ENCODE measurements around the gene FAM83G.

Gene FAM83G

DNA sequence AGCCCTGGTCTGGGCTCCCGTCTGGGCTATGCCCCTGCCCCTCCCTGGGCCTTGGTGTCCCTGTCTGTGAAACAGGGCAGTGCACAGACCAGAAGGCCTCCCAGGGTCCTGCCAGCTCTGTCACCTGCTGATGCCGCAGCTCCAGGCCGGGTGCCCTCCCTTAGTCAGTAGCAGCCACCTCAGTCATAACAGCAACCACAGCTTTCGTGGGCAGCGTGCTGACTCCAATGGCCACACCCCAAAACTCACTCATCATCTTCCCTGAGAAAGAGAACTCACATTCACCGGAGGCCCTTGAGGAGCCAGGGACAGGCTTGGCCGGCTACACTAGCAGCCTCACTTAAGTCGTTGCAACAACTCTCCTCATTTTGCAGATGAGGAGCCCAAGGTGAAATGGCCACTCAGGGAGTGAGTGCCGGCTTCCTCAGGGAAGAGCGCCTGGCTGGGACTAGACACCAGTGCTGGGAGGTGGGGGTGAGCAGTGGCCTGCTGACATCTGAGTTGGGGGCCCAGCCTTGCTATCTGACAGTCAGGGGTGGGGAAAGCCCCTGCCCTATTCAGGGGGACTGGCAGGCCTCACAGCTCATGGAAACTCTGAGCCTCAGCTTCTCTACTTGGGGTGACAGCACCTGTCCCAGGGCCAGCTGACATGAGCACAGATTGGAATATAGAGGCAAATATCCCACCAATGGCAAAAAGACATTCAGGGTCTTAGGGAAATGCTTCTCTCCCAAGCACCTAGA lies 30.0 kb downstream of the FAM83G start:
- no peak overlapping the region for H3K27ac ChIP-seq (ENCODE audit: extremely low read depth, low read depth, low read length)
- H3K36me3 ChIP-seq (ENCODE audit: control insufficient read depth in 2 of 2, insufficient read depth in 1 of 2, low read length in 2 of 2) = peaks cover 0 to 67% of the 10 kb centered on the region in 2 experiments; a peak in 2 of 3 replicates
- POLR2A ChIA-PET = interaction anchor here (1.1 kb wide), 1 partner anchor 22 kb away, joined by 3 read pairs; no protein-coding TSS in a partner anchor
- TF ChIP-seq ZNF707 (tag by site-specific recombination; IDR thresholded peaks at IDR 0.05) = no peak
- no peak for TF ChIP-seq FEZF1 (tag by site-specific recombination; IDR thresholded peaks at IDR 0.05)
- no peak for TF ChIP-seq GLI2 (tag by site-specific recombination; IDR thresholded peaks at IDR 0.05; ENCODE audit: borderline replicate concordance, low read depth)
- TF ChIP-seq, protein P1, sequence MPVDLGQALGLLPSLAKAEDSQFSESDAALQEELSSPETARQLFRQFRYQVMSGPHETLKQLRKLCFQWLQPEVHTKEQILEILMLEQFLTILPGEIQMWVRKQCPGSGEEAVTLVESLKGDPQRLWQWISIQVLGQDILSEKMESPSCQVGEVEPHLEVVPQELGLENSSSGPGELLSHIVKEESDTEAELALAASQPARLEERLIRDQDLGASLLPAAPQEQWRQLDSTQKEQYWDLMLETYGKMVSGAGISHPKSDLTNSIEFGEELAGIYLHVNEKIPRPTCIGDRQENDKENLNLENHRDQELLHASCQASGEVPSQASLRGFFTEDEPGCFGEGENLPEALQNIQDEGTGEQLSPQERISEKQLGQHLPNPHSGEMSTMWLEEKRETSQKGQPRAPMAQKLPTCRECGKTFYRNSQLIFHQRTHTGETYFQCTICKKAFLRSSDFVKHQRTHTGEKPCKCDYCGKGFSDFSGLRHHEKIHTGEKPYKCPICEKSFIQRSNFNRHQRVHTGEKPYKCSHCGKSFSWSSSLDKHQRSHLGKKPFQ (tag by site-specific recombination; IDR thresholded peaks at IDR 0.05) = no peak
- TF ChIP-seq RBAK (tag by site-specific recombination; IDR thresholded peaks at IDR 0.05) = no peak
- no peak for TF ChIP-seq HOXD13 (CRISPR knock-in tag; IDR thresholded peaks at IDR 0.05; ENCODE audit: borderline replicate concordance)
- no peak for TF ChIP-seq ZNF112 (tag by site-specific recombination; IDR thresholded peaks at IDR 0.05)
- TF ChIP-seq ZNF48 (tag by site-specific recombination; IDR thresholded peaks at IDR 0.05) = no peak
- TF ChIP-seq YY1 (tag by site-specific recombination; IDR thresholded peaks at IDR 0.05) = no peak
- TF ChIP-seq ZFP69B (tag by site-specific recombination; IDR thresholded peaks at IDR 0.05) = no peak
- H3K4me3 ChIP-seq (ENCODE audit: low read depth, low read length) = no peak overlapping the region
- H3K4me1 ChIP-seq (ENCODE audit: control insufficient read depth, insufficient read depth, low read length) = no peaks in the 10 kb centered on the region
- CTCF ChIA-PET = interaction anchor here (0.6 to 2.5 kb wide), 2 partner anchors 13 to 14 kb away, joined by 4 to 10 read pairs; no protein-coding TSS in a partner anchor
- H3K9me3 ChIP-seq (ENCODE audit: control insufficient read depth, insufficient read depth, low read depth, low read length) = no peaks in the 10 kb centered on the region

DNA sequence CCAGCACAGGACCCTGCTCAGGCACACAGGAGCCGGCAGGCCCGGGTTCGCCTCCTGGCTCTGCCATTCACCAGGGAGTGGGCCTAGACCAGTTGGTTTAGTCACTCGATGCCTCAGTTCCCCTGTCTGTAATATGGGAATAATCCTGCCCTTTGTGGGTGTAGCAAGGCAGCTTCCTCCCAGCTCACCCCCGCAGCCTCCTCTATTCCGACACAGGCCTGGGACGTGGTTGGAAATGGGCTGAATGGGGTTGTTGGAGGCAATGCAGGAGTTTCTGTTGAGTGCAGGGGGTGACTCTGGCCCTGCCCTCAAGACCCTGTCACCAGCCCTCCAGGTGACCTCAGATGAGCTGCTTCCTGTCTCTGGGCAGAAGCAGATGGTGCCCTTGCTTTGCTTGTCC lies 32.8 kb downstream of the FAM83G start:
- Histone ChIP-seq H3K4me1 (ENCODE audit: control insufficient read depth, insufficient read depth, low read length) (peaks cover 11% of the 10 kb centered on the region), H3K36me3 (ENCODE audit: control insufficient read depth in 2 of 2, insufficient read depth in 1 of 2, low read length in 2 of 2) (peaks cover 0 to 40% of the 10 kb centered on the region in 2 experiments; a peak in 2 of 3 replicates), H3K9me3 (ENCODE audit: control insufficient read depth, insufficient read depth, low read depth, low read length) (no peaks in the 10 kb centered on the region), H3K4me3 (ENCODE audit: low read depth, low read length) (no peak overlapping the region), H3K27ac (ENCODE audit: extremely low read depth, low read depth, low read length) (no peak overlapping the region)
- CTCF ChIA-PET = interaction anchor here (1.8 kb wide), 1 partner anchor 11 kb away, joined by 13 read pairs; no protein-coding TSS in a partner anchor
- peak; percentile 90 for TF ChIP-seq ZNF600 (tag by site-specific recombination; IDR thresholded peaks at IDR 0.05)
- no peak for TF ChIP-seq ZNF670 (tag by site-specific recombination; IDR thresholded peaks at IDR 0.05; ENCODE audit: low read depth)
- TF ChIP-seq ZNF654 (tag by site-specific recombination; IDR thresholded peaks at IDR 0.05; ENCODE audit: low read depth) = no peak
- no peak for TF ChIP-seq FEZF1 (tag by site-specific recombination; IDR thresholded peaks at IDR 0.05)
- TF ChIP-seq, protein P2, sequence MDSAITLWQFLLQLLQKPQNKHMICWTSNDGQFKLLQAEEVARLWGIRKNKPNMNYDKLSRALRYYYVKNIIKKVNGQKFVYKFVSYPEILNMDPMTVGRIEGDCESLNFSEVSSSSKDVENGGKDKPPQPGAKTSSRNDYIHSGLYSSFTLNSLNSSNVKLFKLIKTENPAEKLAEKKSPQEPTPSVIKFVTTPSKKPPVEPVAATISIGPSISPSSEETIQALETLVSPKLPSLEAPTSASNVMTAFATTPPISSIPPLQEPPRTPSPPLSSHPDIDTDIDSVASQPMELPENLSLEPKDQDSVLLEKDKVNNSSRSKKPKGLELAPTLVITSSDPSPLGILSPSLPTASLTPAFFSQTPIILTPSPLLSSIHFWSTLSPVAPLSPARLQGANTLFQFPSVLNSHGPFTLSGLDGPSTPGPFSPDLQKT (IDR thresholded peaks at IDR 0.05; ENCODE audit: borderline replicate concordance, low read depth, low read length) = no peak
- no peak for TF ChIP-seq ZNF184 (tag by site-specific recombination; IDR thresholded peaks at IDR 0.05)
- no peak for TF ChIP-seq ZNF366 (tag by site-specific recombination; conservative IDR thresholded peaks at IDR 0.05)
- TF ChIP-seq GLIS2 (tag by site-specific recombination; IDR thresholded peaks at IDR 0.05) = no peak
- POLR2A ChIA-PET = interaction anchor here (1.4 kb wide), 1 partner anchor 9 kb away, joined by 3 read pairs; no protein-coding TSS in a partner anchor

DNA sequence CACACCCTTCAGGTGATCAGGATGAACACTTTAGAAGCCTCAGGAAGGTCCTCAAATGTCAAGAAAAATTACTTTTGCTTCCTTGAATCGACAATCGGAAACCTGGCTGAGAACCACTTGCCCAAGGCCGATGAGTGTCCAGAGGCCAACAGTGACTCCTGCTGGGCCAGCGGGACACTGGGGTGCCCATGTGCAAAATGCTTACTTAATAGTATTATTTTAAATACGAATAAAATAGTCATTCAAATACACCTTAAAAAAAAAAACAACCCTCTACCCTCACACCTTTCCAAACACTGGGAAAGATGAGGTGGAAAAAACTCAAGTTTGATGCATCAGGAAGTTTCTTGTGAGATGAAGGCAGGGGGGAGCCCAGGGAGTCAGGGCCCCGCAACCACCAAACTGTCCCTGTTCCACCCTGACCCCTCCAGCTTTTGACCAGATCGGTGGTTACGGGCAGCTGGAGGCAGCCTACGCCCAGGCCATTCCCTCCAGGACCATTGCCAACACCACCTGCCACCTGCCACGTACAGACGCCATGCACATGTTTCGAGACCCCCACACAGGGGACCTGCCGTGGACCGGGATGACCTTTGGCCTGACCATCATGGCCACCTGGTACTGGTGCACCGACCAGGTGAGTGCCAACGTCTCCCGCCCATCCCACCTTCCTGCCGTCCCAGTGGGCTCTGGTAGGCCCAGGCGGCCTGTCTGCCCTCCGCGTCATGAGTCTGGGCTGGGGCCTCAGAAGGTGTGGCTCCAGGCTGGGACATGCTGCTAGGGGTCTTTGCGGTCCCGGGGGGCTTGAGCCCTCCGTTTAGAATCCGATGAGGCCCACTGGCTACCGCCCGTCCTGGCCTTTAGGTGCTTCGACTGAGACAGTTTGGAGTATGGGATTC lies 33.7 kb downstream of the FAM83G start:
- Histone ChIP-seq H3K4me3 (ENCODE audit: low read depth, low read length) (no peak overlapping the region), H3K36me3 (ENCODE audit: control insufficient read depth in 2 of 2, insufficient read depth in 1 of 2, low read length in 2 of 2) (peaks cover 0 to 32% of the 10 kb centered on the region in 2 experiments; a peak in 2 of 3 replicates), H3K4me1 (ENCODE audit: control insufficient read depth, insufficient read depth, low read length) (peaks cover 11% of the 10 kb centered on the region), H3K9me3 (ENCODE audit: control insufficient read depth, insufficient read depth, low read depth, low read length) (no peaks in the 10 kb centered on the region), H3K27ac (ENCODE audit: extremely low read depth, low read depth, low read length) (no peak overlapping the region)
- ChIA-PET CTCF (interaction anchor here (0.6 to 1.8 kb wide), 3 partner anchors 10 to 121 kb away, joined by 3 to 13 read pairs (median 7); no protein-coding TSS in a partner anchor), POLR2A (no interaction called here)
- TF ChIP-seq, protein P3, sequence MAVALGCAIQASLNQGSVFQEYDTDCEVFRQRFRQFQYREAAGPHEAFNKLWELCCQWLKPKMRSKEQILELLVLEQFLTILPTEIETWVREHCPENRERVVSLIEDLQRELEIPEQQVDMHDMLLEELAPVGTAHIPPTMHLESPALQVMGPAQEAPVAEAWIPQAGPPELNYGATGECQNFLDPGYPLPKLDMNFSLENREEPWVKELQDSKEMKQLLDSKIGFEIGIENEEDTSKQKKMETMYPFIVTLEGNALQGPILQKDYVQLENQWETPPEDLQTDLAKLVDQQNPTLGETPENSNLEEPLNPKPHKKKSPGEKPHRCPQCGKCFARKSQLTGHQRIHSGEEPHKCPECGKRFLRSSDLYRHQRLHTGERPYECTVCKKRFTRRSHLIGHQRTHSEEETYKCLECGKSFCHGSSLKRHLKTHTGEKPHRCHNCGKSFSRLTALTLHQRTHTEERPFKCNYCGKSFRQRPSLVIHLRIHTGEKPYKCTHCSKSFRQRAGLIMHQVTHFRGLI (tag by site-specific recombination; IDR thresholded peaks at IDR 0.05) = no peak
- TF ChIP-seq HOXD13 (CRISPR knock-in tag; IDR thresholded peaks at IDR 0.05; ENCODE audit: borderline replicate concordance) (no peak), ZNF561 (tag by site-specific recombination; IDR thresholded peaks at IDR 0.05; ENCODE audit: borderline replicate concordance) (no peak)
- TF ChIP-seq, protein P4, sequence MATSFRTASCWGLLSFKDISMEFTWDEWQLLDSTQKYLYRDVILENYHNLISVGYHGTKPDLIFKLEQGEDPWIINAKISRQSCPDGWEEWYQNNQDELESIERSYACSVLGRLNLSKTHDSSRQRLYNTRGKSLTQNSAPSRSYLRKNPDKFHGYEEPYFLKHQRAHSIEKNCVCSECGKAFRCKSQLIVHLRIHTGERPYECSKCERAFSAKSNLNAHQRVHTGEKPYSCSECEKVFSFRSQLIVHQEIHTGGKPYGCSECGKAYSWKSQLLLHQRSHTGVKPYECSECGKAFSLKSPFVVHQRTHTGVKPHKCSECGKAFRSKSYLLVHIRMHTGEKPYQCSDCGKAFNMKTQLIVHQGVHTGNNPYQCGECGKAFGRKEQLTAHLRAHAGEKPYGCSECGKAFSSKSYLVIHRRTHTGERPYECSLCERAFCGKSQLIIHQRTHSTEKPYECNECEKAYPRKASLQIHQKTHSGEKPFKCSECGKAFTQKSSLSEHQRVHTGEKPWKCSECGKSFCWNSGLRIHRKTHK (tag by site-specific recombination; IDR thresholded peaks at IDR 0.05) = no peak
- TF ChIP-seq, protein P5, sequence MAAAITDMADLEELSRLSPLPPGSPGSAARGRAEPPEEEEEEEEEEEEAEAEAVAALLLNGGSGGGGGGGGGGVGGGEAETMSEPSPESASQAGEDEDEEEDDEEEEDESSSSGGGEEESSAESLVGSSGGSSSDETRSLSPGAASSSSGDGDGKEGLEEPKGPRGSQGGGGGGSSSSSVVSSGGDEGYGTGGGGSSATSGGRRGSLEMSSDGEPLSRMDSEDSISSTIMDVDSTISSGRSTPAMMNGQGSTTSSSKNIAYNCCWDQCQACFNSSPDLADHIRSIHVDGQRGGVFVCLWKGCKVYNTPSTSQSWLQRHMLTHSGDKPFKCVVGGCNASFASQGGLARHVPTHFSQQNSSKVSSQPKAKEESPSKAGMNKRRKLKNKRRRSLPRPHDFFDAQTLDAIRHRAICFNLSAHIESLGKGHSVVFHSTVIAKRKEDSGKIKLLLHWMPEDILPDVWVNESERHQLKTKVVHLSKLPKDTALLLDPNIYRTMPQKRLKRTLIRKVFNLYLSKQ (tag by site-specific recombination; IDR thresholded peaks at IDR 0.05; ENCODE audit: borderline replicate concordance) = no peak
